Activated CD4-positive, alpha-beta T cell treated with anti-CD3 and anti-CD28 coated beads for 48 hours (primary cell): Measurements from ENCODE around the gene TET3.

Experiments
- DNase-seq: peaks from one replicate; pipeline ENCODE4 v3.0.0-alpha.2; 2020

Gene TET3

GRCh38 chr2:73987948-73988700 is 3.4 kb downstream of the TET3 start:
- DNase-seq = no peak

GRCh38 chr2:73989972-73990371 is 5.3 kb downstream of the TET3 start:
- no peak for DNase-seq

- no peak for DNase-seq
Measured at GRCh38 chr2:73990531-73990930, 5.8 kb downstream of the TET3 start.

GRCh38 chr2:73992036-73992435 is 7.3 kb downstream of the TET3 start:
- DNase-seq = no peak

GRCh38 chr2:73993376-73993775 is 8.7 kb downstream of the TET3 start:
- DNase-seq = no peak

GRCh38 chr2:73993778-73994177 is 9.1 kb downstream of the TET3 start:
- no peak for DNase-seq

- DNase-seq = no peak
Measured at GRCh38 chr2:73994178-73994831, 9.6 kb downstream of the TET3 start.

GRCh38 chr2:73995810-73996209 is 11.1 kb downstream of the TET3 start:
- no peak for DNase-seq

GRCh38 chr2:73997813-73998212 is 13.1 kb downstream of the TET3 start:
- no peak for DNase-seq

- peak; percentile 37 for DNase-seq
Measured at GRCh38 chr2:73998451-73998850, 13.7 kb downstream of the TET3 start.

GRCh38 chr2:73998933-73999332 is 14.2 kb downstream of the TET3 start:
- DNase-seq = peak; percentile 34

GRCh38 chr2:73999881-74000597 is 15.3 kb downstream of the TET3 start:
- no peak for DNase-seq

- DNase-seq = no peak
Measured at GRCh38 chr2:74000666-74001065, 16.0 kb downstream of the TET3 start.

GRCh38 chr2:74001121-74001520 is 16.4 kb downstream of the TET3 start:
- peak; percentile 36 for DNase-seq

GRCh38 chr2:74001781-74002504 is 17.2 kb downstream of the TET3 start:
- DNase-seq = no peak

- DNase-seq = peak; percentile 80
Measured at GRCh38 chr2:74002505-74003421, 18.1 kb downstream of the TET3 start.

- DNase-seq = no peak
Measured at GRCh38 chr2:74003494-74004211, 18.9 kb downstream of the TET3 start.

GRCh38 chr2:74004212-74005182 is 19.8 kb downstream of the TET3 start:
- no peak for DNase-seq

- DNase-seq = no peak
Measured at GRCh38 chr2:74005786-74006185, 21.1 kb downstream of the TET3 start.

- no peak for DNase-seq
Measured at GRCh38 chr2:74006459-74006858, 21.7 kb downstream of the TET3 start.
